PC-3 (cell line): Measurements from ENCODE around the gene DGKD. TPM values are rescaled to one million over a fixed set of nuclear protein-coding genes. Genes with fewer than 3 reads are reported as not detected.

Source experiments
- ATAC-seq: fragments of 200-7000 bp; cut with Tn5 transposase; 2 replicates; pipeline ENCODE4 v1.9.1; 2020; ENCODE audit warnings: mild to moderate bottlenecking, moderate library complexity
- BruUV-seq: library from RNA; stranded (reverse); fragments of 400-500 nt; replicated peaks from 2 replicates; lab custom pipeline; 2021; lab: Mats Ljungman, UMichigan
- CTCF ChIA-PET: fragments of 300-600 bp; sonication (Branson Sonifier 250); formaldehyde crosslinking; loops from one replicate; lab custom pipeline; 2022; ENCODE audit warnings: antibody characterized with exemption; lab: Charles Lee
- POLR2A ChIA-PET: fragments of 300-600 bp; sonication (Branson Sonifier 250); formaldehyde crosslinking; loops from one replicate; lab custom pipeline; 2022; ENCODE audit warnings: antibody characterized with exemption; ENCODE audit not compliant: unreplicated experiment; lab: Charles Lee
- DNase-seq: peaks from one replicate; pipeline ENCODE4 v3.0.0-alpha.2; 2015
- H2AFZ ChIP-seq: fragments of 300-600 bp; sonication (generic); 2 replicates; pipeline ENCODE4 v1.6.0; 2016; ENCODE audit warnings: antibody characterized with exemption, low read length
- H3F3A ChIP-seq: fragments of 300-600 bp; sonication (generic); one replicate; pipeline ENCODE4 v1.6.0; 2017; ENCODE audit warnings: antibody characterized with exemption, low read length, control low read depth, mild to moderate bottlenecking; ENCODE audit not compliant: unreplicated experiment
- H3K27ac ChIP-seq: fragments of 300-600 bp; sonication (generic); 2 replicates; pipeline ENCODE4 v1.5.1; 2016; ENCODE audit warnings: mild to moderate bottlenecking, low read length
- H3K27me3 ChIP-seq: fragments of 300-600 bp; sonication (generic); 2 replicates; pipeline ENCODE4 v1.6.1; 2016; ENCODE audit warnings: low read length, mixed read lengths
- H3K36me3 ChIP-seq: fragments of 300-600 bp; sonication (generic); 2 replicates; pipeline ENCODE4 v1.6.1; 2016; ENCODE audit warnings: low read depth, mixed run types, low read length, mixed read lengths
- H3K4me1 ChIP-seq: fragments of 300-600 bp; sonication (generic); 2 replicates; pipeline ENCODE4 v1.5.1; 2016; ENCODE audit warnings: low read length; ENCODE audit not compliant: insufficient read depth
- H3K4me2 ChIP-seq: fragments of 300-600 bp; sonication (generic); 2 replicates; pipeline ENCODE4 v1.6.0; 2016; ENCODE audit warnings: low read length
- H3K4me3 ChIP-seq: fragments of 300-600 bp; sonication (generic); 2 replicates; pipeline ENCODE4 v1.5.1; 2016; ENCODE audit warnings: mild to moderate bottlenecking, low read length, mixed read lengths
- H3K79me2 ChIP-seq: fragments of 300-600 bp; sonication (generic); 2 replicates; pipeline ENCODE4 v1.6.1; 2017; ENCODE audit warnings: low read length, mixed read lengths
- H3K9ac ChIP-seq: fragments of 300-600 bp; sonication (generic); 2 replicates; pipeline ENCODE4 v1.6.0; 2016; ENCODE audit warnings: mild to moderate bottlenecking, low read length
- H3K9me2 ChIP-seq: fragments of 300-600 bp; sonication (generic); replicated peaks from 2 replicates; pipeline ENCODE4 v1.6.1; 2016; ENCODE audit warnings: mixed run types, low read length, mixed read lengths
- H3K9me3 ChIP-seq: fragments of 300-600 bp; sonication (generic); 2 replicates; pipeline ENCODE4 v1.6.1; 2016; ENCODE audit warnings: low read length, mixed read lengths
- H4K20me1 ChIP-seq: fragments of 300-600 bp; sonication (generic); 2 replicates; pipeline ENCODE4 v1.6.1; 2016; ENCODE audit warnings: low read length, mixed read lengths
- EZH2 ChIP-seq: fragments of 300-600 bp; sonication (generic); IDR thresholded peaks from one replicate; pipeline ENCODE4 v1.6.1; 2017; ENCODE audit warnings: antibody characterized with exemption, mild to moderate bottlenecking, low read length; ENCODE audit not compliant: unreplicated experiment
- EZH2phosphoT487 ChIP-seq: fragments of 300-600 bp; sonication (generic); IDR thresholded peaks from 2 replicates; pipeline ENCODE4 v1.6.1; 2018; ENCODE audit warnings: mild to moderate bottlenecking, antibody characterized with exemption, low read length, borderline replicate concordance
- intact Hi-C: fragments of 100-400 bp; cut with micrococcal nuclease; formaldehyde crosslinking; loops from 2 replicates; pipeline ENCODE4 v1.9.0; 2023
- total RNA-seq: library from RNA; depleted of rRNA; stranded (reverse); fragments of >200 nt; gene quantifications from 2 replicates; pipeline ENCODE4 v1.2.3, GENCODE V29; 2014
- TF ChIP-seq, protein P1 (sequence below): fragments of 300-600 bp; sonication (generic); conservative IDR thresholded peaks from 2 replicates; pipeline ENCODE4 v1.5.1; 2017; ENCODE audit warnings: antibody characterized with exemption, low read depth, mild to moderate bottlenecking, low read length

The DGKD gene
- total RNA-seq, 1 experiment from 2014 or later: 23.3 TPM

DNA sequence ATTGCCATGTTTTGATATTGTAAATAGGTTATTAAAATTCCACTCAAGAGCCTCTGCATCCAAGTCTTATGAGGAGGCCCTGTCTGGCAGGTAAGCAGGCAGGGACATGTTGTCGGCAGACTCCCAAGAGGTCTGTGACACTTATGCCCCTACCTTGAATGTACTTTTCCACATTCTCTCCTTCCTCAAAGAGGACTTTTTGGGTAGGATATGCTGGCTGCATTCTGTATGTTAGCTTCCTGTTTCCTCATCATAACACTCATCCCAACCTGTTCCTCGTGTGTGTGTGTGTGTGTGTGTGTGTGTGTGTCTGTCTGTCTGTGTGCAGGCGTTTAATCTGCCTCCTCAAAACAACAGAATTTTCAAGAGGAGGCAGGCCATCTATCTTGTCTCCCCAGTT lies 137.0 kb downstream of the DGKD start:
- no peaks in the 10 kb centered on the region for H3K79me2 ChIP-seq
- H3K36me3 ChIP-seq: peaks cover 18% of the 10 kb centered on the region; the same call in 1 of the 2 replicates
- no peak overlapping the region for H3K4me3 ChIP-seq
- DNase-seq: no peak
- H3K9me2 ChIP-seq: no peaks in the 10 kb centered on the region
- H2AFZ ChIP-seq: no peak overlapping the region
- ATAC-seq: no peak
- H3K27me3 ChIP-seq: no peaks in the 10 kb centered on the region
- BruUV-seq: no TSS peak
- no peak overlapping the region for H3K9ac ChIP-seq
- intact Hi-C loops: no loop called here
- no peak overlapping the region for H3K27ac ChIP-seq
- no peak for TF ChIP-seq EZH2phosphoT487
- no peak for TF ChIP-seq EZH2
- TF ChIP-seq, protein P1, sequence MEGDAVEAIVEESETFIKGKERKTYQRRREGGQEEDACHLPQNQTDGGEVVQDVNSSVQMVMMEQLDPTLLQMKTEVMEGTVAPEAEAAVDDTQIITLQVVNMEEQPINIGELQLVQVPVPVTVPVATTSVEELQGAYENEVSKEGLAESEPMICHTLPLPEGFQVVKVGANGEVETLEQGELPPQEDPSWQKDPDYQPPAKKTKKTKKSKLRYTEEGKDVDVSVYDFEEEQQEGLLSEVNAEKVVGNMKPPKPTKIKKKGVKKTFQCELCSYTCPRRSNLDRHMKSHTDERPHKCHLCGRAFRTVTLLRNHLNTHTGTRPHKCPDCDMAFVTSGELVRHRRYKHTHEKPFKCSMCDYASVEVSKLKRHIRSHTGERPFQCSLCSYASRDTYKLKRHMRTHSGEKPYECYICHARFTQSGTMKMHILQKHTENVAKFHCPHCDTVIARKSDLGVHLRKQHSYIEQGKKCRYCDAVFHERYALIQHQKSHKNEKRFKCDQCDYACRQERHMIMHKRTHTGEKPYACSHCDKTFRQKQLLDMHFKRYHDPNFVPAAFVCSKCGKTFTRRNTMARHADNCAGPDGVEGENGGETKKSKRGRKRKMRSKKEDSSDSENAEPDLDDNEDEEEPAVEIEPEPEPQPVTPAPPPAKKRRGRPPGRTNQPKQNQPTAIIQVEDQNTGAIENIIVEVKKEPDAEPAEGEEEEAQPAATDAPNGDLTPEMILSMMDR: no peak
- H3K4me2 ChIP-seq: no peak overlapping the region
- H3K4me1 ChIP-seq: peaks cover 31% of the 10 kb centered on the region
- H3K9me3 ChIP-seq: no peaks in the 10 kb centered on the region
- H3F3A ChIP-seq: peaks cover 14% of the 10 kb centered on the region
- no peaks in the 10 kb centered on the region for H4K20me1 ChIP-seq
- ChIA-PET POLR2A (no interaction called here), CTCF (no interaction called here)

DNA sequence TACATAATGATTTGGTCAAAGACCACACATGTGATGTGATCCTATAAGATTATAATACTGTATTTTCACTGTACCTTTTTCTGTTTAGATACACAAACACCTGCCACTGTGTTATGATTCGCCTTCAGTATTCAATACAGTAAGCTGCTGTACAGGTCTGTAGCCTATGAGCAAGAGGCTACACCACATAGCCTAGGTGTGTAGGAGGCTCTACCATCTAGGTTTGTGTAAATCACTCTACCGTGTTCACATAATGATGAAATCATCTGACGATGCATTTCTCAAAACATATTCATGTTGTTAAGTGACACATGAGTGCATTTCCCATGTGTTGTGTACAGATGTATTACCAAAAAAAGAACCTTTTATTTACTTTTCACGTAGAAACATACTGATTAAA lies 137.8 kb downstream of the DGKD start:
- peaks cover 24% of the 10 kb centered on the region for H3K4me1 ChIP-seq
- DNase-seq: no peak
- no peak overlapping the region for H3K4me3 ChIP-seq
- no peaks in the 10 kb centered on the region for H3K9me3 ChIP-seq
- peaks cover 9% of the 10 kb centered on the region for H3F3A ChIP-seq
- no peak overlapping the region for H3K4me2 ChIP-seq
- ATAC-seq: no peak
- TF ChIP-seq EZH2phosphoT487: no peak
- no peak for TF ChIP-seq EZH2
- TF ChIP-seq, protein P1: no peak
- CTCF ChIA-PET: no interaction called here
- no peaks in the 10 kb centered on the region for H3K9me2 ChIP-seq
- no peak overlapping the region for H2AFZ ChIP-seq
- POLR2A ChIA-PET: no interaction called here
- intact Hi-C loops: no loop called here
- no peak overlapping the region for H3K27ac ChIP-seq
- no peaks in the 10 kb centered on the region for H4K20me1 ChIP-seq
- no TSS peak for BruUV-seq
- H3K36me3 ChIP-seq: peaks cover 23% of the 10 kb centered on the region
- no peaks in the 10 kb centered on the region for H3K27me3 ChIP-seq
- H3K9ac ChIP-seq: no peak overlapping the region
- no peaks in the 10 kb centered on the region for H3K79me2 ChIP-seq

DNA sequence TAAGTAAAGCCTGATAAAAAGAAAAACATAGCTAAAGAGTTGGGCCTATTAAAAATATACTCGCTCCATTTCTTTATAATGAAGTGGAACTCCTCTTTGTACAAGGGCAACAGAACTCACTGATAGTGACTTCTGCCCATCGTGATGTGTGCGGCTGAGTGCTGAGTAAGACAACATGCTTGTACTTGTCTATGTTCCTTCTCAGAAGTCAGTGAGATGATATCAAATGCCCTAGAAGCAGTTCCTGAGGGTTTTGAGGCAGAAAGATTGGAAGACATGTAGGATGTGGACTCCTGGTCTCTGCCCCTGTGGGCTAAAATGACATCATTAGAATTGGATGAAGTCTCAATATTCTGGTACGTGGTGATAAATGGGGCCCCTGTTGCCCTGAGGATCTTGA lies 138.5 kb downstream of the DGKD start:
- no TSS peak for BruUV-seq
- peaks cover 24% of the 10 kb centered on the region for H3K36me3 ChIP-seq
- peaks cover 19% of the 10 kb centered on the region for H3K4me1 ChIP-seq
- H3K9ac ChIP-seq: no peak overlapping the region
- ChIA-PET CTCF (no interaction called here), POLR2A (no interaction called here)
- ATAC-seq: no peak
- H3F3A ChIP-seq: peaks cover 5% of the 10 kb centered on the region
- DNase-seq: no peak
- TF ChIP-seq, protein P1: no peak
- TF ChIP-seq EZH2phosphoT487 (no peak), EZH2 (no peak)
- no peaks in the 10 kb centered on the region for H3K27me3 ChIP-seq
- no peaks in the 10 kb centered on the region for H3K79me2 ChIP-seq
- H3K27ac ChIP-seq: no peak overlapping the region
- no peaks in the 10 kb centered on the region for H4K20me1 ChIP-seq
- no peak overlapping the region for H3K4me2 ChIP-seq
- H3K9me3 ChIP-seq: no peaks in the 10 kb centered on the region
- no peak overlapping the region for H3K4me3 ChIP-seq
- intact Hi-C loops: no loop called here
- no peaks in the 10 kb centered on the region for H3K9me2 ChIP-seq
- no peak overlapping the region for H2AFZ ChIP-seq
